Pancreas (tissue), 10 donors: ENCODE results near the gene NPR3. TPM values are rescaled to one million over a fixed set of nuclear protein-coding genes. Genes with fewer than 3 reads are reported as not detected.

ENCODE experiments used
- ATAC-seq, 4 donors: fragments of 200-7000 bp; cut with Tn5 transposase; one replicate each; pipeline versions ENCODE4 v1.8.0 to v1.9.1; 2020; ENCODE audit warnings: mild to moderate bottlenecking in 4 of 4, moderate library complexity in 4 of 4
- DNase-seq, 6 donors: peaks; one replicate each; pipeline ENCODE4 v3.0.0-alpha.2; 2020
- FAIRE-seq: peaks from 2 replicates; lab custom pipeline; 2012; peaks lifted over from hg19 to GRCh38; lab: Jason Lieb, UNC
- H3K27ac ChIP-seq, 4 donors: fragments of 200-600 bp; sonication (generic); 1 replicate in 3 of 4; 2 replicates in 1 of 4; pipeline versions ENCODE4 v1.5.0 to v1.8.0; 2020
- H3K27me3 ChIP-seq, 4 donors: fragments of 200-600 bp; one replicate each; pipeline ENCODE4 v1.8.0; 2021
- H3K36me3 ChIP-seq, 3 donors: fragments of 200-600 bp; sonication (generic) in 1 of 3; one replicate each; pipeline versions ENCODE4 v1.5.0 to v1.8.0; 2020 to 2021
- H3K4me1 ChIP-seq, 3 donors: fragments of 200-600 bp; one replicate each; pipeline ENCODE4 v1.8.0; 2021
- H3K4me3 ChIP-seq, 4 donors: fragments of 200-600 bp; sonication (generic) in 2 of 4; one replicate each; pipeline versions ENCODE4 v1.5.0 to v1.8.0; 2020 to 2021
- H3K9me3 ChIP-seq, 4 donors: fragments of 200-600 bp; one replicate each; pipeline ENCODE4 v1.8.0; 2021
- CTCF ChIP-seq, 4 donors: fragments of 200-600 bp; sonication (generic) in 3 of 4; IDR thresholded peaks; one replicate each; pipeline versions ENCODE4 v1.5.0 to v1.8.0; 2021; ENCODE audit warnings: antibody characterized with exemption in 4 of 4
- WGBS, 2 donors: extraction: QIAGEN DNeasy Blood & Tissue Kit; methylation state at CpG; one replicate each; pipeline ENCODE4 v1.1.7; 2013; 5-methylcytosine and 5-hydroxymethylcytosine counted together
- intact Hi-C, 3 donors: fragments of 100-400 bp; cut with DNase I; formaldehyde crosslinking; loops; one replicate each; pipeline versions ENCODE4 v1.11.1 to v1.14.2; 2022
- polyA plus RNA-seq, 2 donors: library from polyadenylated mRNA; stranded (reverse); fragments of 200-250 nt; gene quantifications; one replicate each; pipeline ENCODE4 v1.2.3, GENCODE V29; 2013
- total RNA-seq, 6 donors: library from RNA; stranded (reverse); fragmentation: NEBNext Ultra II Directional in 4 of 6; extraction: Animal tissue kit (Norgen Biotek cat#: 25700) in 4 of 6; gene quantifications; one replicate each; pipeline versions ENCODE4 v1.2.1 to v1.2.4, GENCODE V29; 2021 to 2023
- donor health status: healthy with polysubstance abuse.
- donor health status: DM: no; HTN: no; CAD: no; lungs with moderate emphysema.
- donor health status: DM: no; HTN: no; CAD: no.
- donor health status: control.
- donor health status: control.
- donor health status: Bipolar disorder and iron deficiency.
- donor health status: DM: yes; HTN: yes; CAD: no.
- donor health status: DM: no; HTN: no; CAD: no.
- donor health status: DM: no; HTN: no; CAD: no.
- donor health status: DM: yes; HTN: yes; CAD: no.

Gene NPR3, protein sequence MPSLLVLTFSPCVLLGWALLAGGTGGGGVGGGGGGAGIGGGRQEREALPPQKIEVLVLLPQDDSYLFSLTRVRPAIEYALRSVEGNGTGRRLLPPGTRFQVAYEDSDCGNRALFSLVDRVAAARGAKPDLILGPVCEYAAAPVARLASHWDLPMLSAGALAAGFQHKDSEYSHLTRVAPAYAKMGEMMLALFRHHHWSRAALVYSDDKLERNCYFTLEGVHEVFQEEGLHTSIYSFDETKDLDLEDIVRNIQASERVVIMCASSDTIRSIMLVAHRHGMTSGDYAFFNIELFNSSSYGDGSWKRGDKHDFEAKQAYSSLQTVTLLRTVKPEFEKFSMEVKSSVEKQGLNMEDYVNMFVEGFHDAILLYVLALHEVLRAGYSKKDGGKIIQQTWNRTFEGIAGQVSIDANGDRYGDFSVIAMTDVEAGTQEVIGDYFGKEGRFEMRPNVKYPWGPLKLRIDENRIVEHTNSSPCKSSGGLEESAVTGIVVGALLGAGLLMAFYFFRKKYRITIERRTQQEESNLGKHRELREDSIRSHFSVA
- total RNA-seq (1 to 10 TPM in 2 of 6 donors, under 1 TPM in 4; 0.25 to 1.3 (median 0.54) TPM), polyA plus RNA-seq (under 1 TPM; 0.38 to 0.77 TPM)

DNA sequence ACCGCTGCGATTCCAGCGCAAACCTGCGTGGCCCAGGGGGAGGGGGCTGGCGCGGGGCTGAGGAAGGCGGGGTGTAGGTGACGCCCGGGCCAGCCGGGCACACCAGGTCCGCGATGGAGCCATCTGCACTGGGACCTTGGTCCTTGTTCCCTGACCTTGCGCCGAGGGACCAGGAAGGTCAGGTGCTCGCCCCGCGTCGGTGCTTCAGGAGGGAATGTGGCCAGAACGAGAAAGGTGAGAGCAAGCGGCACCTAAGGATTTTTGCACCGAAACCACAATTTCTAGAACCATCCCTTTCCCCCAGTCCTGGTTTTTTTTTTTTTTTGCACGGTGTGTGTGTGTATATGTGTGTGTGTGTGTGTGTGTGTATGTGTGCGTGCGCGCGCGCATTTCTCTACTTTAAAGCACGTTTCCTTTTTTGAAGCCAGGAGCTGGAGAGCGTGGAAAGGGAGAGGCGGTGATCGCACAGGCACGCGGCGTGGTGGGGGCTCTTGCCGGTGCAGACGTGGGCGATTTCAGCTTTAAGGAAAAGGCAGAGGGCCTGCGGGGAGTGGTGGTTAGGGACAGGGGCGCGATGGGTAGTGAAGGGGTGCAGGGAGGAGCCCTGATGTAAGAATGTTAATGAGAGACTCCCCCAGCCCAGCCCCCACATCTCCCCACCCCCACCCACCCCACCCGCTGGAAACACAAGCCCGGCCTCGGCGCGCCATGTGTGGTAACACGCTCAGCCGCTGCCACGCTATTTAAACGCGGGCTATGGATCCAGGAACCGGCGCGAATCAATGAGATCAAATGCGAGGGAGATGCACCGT, at the start of gene NPR3:
Gene NPR3 (plus strand): TSS at position 772 of the 812 bp plus-strand sequence. CDS start 456 bp downstream, outside the sequence.
- ATAC-seq: peak; percentile 42 to 61 (median 57)
- 1% methylated on average over 52 to 55 of the region's 55 CpGs for WGBS, 2 donors
- no peaks in the 10 kb centered on the region for H3K9me3 ChIP-seq
- peaks cover 0 to 5% (median 2%) of the 10 kb centered on the region in 4 donors for H3K27me3 ChIP-seq
- peaks cover 0 to 8% (median 5%) of the 10 kb centered on the region in 3 donors for H3K4me1 ChIP-seq
- DNase-seq: peak in 2 of 6 donors; percentile 61 to 67
- H3K4me3 ChIP-seq: peak within 1 kb of the TSS; percentile 16 to 75 (median 39)
- no peaks in the 10 kb centered on the region for H3K36me3 ChIP-seq
- no peak for FAIRE-seq
- TF ChIP-seq CTCF (IDR thresholded peaks at IDR 0.05): no peak
- H3K27ac ChIP-seq: peak within 1 kb of the TSS in 2 of 4 donors; percentile 43 to 50
- intact Hi-C loops: loop anchor here in 1 of 3 donors (10.0 kb wide), 1 partner anchor 134 kb away; no protein-coding TSS in a partner anchor

GRCh38 chr5:32664523-32664922, 46.6 kb upstream of the NPR3 start:
- H3K27me3 ChIP-seq: no peaks in the 10 kb centered on the region
- intact Hi-C loops: no loop called here
- ATAC-seq (no peak), FAIRE-seq (no peak), DNase-seq (no peak)
- 57 to 78% methylated on average over 8 of the region's 8 CpGs for WGBS, 2 donors
- no peaks in the 10 kb centered on the region for H3K4me1 ChIP-seq
- no peak for TF ChIP-seq CTCF (IDR thresholded peaks at IDR 0.05)
- H3K4me3 ChIP-seq: no peak overlapping the region
- no peaks in the 10 kb centered on the region for H3K9me3 ChIP-seq
- no peak overlapping the region for H3K27ac ChIP-seq
- no peaks in the 10 kb centered on the region for H3K36me3 ChIP-seq

- Histone ChIP-seq H3K27me3 (no peaks in the 10 kb centered on the region), H3K9me3 (no peaks in the 10 kb centered on the region), H3K4me1 (no peaks in the 10 kb centered on the region), H3K4me3 (no peak overlapping the region), H3K36me3 (no peaks in the 10 kb centered on the region), H3K27ac (no peak overlapping the region)
- no peak for DNase-seq
- ATAC-seq: no peak
- 57 to 73% methylated on average over 11 of the region's 11 CpGs for WGBS, 2 donors
- TF ChIP-seq CTCF (IDR thresholded peaks at IDR 0.05): no peak
- no peak for FAIRE-seq
- intact Hi-C loops: no loop called here
Observed at GRCh38 chr5:32668552-32668951, 42.6 kb upstream of the NPR3 start.

DNA sequence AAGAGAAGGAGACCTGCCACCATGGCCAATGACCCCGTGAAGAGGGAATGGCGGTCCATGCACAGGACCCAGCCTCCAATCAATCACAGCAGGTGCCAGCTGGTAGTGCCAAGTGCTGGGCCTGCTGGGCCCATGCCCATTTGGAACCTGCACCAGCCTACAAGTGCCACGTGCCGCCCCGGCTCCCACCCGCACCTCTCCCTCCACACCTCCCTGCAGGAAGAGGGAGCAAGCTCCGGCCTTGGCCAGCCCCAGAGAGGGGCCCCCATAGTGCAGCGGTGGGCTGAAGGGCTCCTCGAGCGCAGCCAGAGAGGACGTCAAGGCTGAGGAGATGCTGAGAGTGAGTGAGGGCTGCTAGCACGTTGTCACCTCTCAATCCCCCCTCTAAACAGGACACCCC, 37.8 kb upstream of the NPR3 start:
- H3K27ac ChIP-seq: no peak overlapping the region
- no peak for FAIRE-seq
- no peak for DNase-seq
- ATAC-seq: no peak
- TF ChIP-seq CTCF (IDR thresholded peaks at IDR 0.05): no peak
- no peaks in the 10 kb centered on the region for H3K4me1 ChIP-seq
- no peaks in the 10 kb centered on the region for H3K9me3 ChIP-seq
- H3K4me3 ChIP-seq: no peak overlapping the region
- WGBS, 2 donors: 76 to 77% methylated on average over 12 of the region's 12 CpGs
- intact Hi-C loops: no loop called here
- H3K27me3 ChIP-seq: no peaks in the 10 kb centered on the region
- H3K36me3 ChIP-seq: no peaks in the 10 kb centered on the region
